Measurements from ENCODE around the gene TIMMDC1.

TIMMDC1 gene

DNA sequence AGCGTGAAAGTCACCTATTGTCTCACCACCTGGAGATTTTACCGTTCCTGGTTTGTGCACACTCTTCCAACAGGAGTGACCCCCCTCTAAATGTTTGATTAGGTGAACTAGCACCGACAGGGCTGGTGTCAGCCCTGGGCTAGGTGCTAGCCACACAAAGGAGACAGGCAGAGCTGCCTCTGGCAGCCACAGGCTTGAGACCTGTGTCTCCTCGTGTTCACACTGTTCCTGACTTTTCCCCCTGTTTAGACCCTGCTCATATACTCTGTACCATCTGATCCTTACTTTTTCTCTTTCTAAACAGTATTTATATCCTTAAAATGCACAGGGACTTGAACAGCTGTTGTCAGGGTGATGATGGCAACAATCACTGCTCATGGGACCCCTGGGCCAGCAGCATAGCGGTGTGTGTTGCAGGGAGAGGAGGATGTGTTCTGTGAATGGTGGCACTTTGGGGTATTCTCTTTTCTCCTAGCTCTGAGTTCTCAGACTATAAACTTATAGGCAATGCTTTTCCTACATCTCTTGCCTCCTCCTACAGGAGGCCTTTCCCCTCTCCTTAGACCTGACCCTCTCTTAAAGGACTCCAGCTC, 55.6 kb downstream of the TIMMDC1 start:
- H3K4me1 ChIP-seq: no peaks in the 10 kb centered on the region
- H3K27me3 ChIP-seq (ENCODE audit: control insufficient read depth, insufficient read depth, low read length): no peaks in the 10 kb centered on the region
- no peak overlapping the region for H3K27ac ChIP-seq
- H3K9ac ChIP-seq: no peak overlapping the region
- no peaks in the 10 kb centered on the region for H3K36me3 ChIP-seq (ENCODE audit: control insufficient read depth, insufficient read depth, low read length)
- no peaks in the 10 kb centered on the region for H3K79me2 ChIP-seq
- H3K9me3 ChIP-seq (ENCODE audit: control insufficient read depth, low read length): no peaks in the 10 kb centered on the region
- no peak overlapping the region for H3K4me2 ChIP-seq (ENCODE audit: low read length)
- H2AFZ ChIP-seq: no peak overlapping the region
- no peak overlapping the region for H3K4me3 ChIP-seq (ENCODE audit: low read depth, low read length)
- TF ChIP-seq CTCF (IDR thresholded peaks at IDR 0.05): no peak

- no peaks in the 10 kb centered on the region for H3K79me2 ChIP-seq
- no peak overlapping the region for H3K4me3 ChIP-seq (ENCODE audit: low read depth, low read length)
- H3K4me1 ChIP-seq: no peaks in the 10 kb centered on the region
- no peak overlapping the region for H2AFZ ChIP-seq
- H3K9me3 ChIP-seq (ENCODE audit: control insufficient read depth, low read length): no peaks in the 10 kb centered on the region
- H3K9ac ChIP-seq: no peak overlapping the region
- no peak overlapping the region for H3K27ac ChIP-seq
- no peaks in the 10 kb centered on the region for H3K36me3 ChIP-seq (ENCODE audit: control insufficient read depth, insufficient read depth, low read length)
- no peak for TF ChIP-seq CTCF (IDR thresholded peaks at IDR 0.05)
- H3K27me3 ChIP-seq (ENCODE audit: control insufficient read depth, insufficient read depth, low read length): no peaks in the 10 kb centered on the region
- H3K4me2 ChIP-seq (ENCODE audit: low read length): no peak overlapping the region
Measured at GRCh38 chr3:119555309-119555735, 57.0 kb downstream of the TIMMDC1 start.

DNA sequence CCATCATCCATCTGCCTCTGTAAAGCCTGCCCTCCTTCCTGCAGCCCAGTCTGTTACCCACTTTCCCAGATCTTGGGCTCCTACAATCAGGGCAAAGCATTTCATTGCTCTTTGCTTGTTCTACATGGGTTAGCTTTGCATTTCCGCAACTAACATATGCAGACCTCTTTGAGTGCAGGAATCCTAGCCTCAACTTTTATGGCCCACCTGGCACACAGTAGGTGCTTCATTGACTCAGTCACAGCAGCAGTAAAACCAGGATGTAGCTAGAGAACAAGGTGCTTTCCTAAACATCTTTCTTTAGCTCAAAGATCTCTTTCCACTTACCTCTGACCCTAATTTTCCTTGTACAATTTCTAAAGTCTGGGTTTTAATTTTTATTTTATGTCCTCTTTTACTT, 57.6 kb downstream of the TIMMDC1 start:
- TF ChIP-seq CTCF (IDR thresholded peaks at IDR 0.05): no peak
- no peak overlapping the region for H2AFZ ChIP-seq
- H3K27me3 ChIP-seq (ENCODE audit: control insufficient read depth, insufficient read depth, low read length): no peaks in the 10 kb centered on the region
- H3K36me3 ChIP-seq (ENCODE audit: control insufficient read depth, insufficient read depth, low read length): no peaks in the 10 kb centered on the region
- no peak overlapping the region for H3K27ac ChIP-seq
- H3K4me1 ChIP-seq: no peaks in the 10 kb centered on the region
- no peak overlapping the region for H3K9ac ChIP-seq
- H3K9me3 ChIP-seq (ENCODE audit: control insufficient read depth, low read length): no peaks in the 10 kb centered on the region
- no peak overlapping the region for H3K4me3 ChIP-seq (ENCODE audit: low read depth, low read length)
- H3K79me2 ChIP-seq: no peaks in the 10 kb centered on the region
- no peak overlapping the region for H3K4me2 ChIP-seq (ENCODE audit: low read length)

DNA sequence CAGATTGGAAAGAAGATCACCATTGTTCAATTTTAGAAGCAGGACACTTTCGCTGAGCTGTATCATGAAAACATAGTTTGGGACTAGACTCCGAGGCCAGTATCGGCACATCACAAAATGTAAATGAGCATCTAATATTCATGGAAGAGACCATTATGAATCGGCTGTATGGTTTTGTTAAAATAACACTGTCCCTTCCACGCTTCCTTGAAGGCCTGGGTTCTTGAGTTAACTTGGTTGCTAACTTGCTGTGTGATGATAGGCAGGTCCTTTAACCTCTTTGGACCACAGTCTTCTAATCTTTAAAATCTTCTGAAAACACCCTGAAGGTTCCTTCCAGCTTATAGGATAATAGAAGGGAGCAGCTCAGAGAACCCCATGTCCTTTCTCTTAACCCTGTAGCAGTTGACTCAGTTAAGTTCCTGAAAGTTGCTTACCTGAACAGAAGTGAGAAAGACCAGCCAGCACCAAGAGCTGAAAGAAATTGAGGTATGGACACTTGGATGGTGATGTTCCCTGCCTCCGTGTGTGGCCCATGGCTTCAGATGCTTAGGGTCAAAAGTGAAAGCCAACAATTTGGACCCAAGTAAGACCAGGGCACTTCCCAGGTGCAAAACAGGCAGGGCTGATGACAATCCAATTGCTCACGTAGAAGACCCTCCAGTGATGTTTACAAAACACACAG, 59.0 kb downstream of the TIMMDC1 start:
- H3K4me3 ChIP-seq (ENCODE audit: low read depth, low read length): no peak overlapping the region
- no peak for TF ChIP-seq CTCF (IDR thresholded peaks at IDR 0.05)
- no peak overlapping the region for H3K27ac ChIP-seq
- H3K36me3 ChIP-seq (ENCODE audit: control insufficient read depth, insufficient read depth, low read length): no peaks in the 10 kb centered on the region
- H3K9me3 ChIP-seq (ENCODE audit: control insufficient read depth, low read length): no peaks in the 10 kb centered on the region
- no peak overlapping the region for H3K4me2 ChIP-seq (ENCODE audit: low read length)
- no peaks in the 10 kb centered on the region for H3K27me3 ChIP-seq (ENCODE audit: control insufficient read depth, insufficient read depth, low read length)
- H3K79me2 ChIP-seq: no peaks in the 10 kb centered on the region
- no peak overlapping the region for H2AFZ ChIP-seq
- H3K9ac ChIP-seq: no peak overlapping the region
- H3K4me1 ChIP-seq: no peaks in the 10 kb centered on the region

GRCh38 chr3:119557877-119558269, 59.5 kb downstream of the TIMMDC1 start:
- TF ChIP-seq CTCF (IDR thresholded peaks at IDR 0.05): no peak
- no peaks in the 10 kb centered on the region for H3K27me3 ChIP-seq (ENCODE audit: control insufficient read depth, insufficient read depth, low read length)

More at GRCh38 chr3:119557877-119558269, 59.5 kb downstream of the TIMMDC1 start:
- Histone ChIP-seq H3K4me2 (ENCODE audit: low read length) (no peak overlapping the region), H2AFZ (no peak overlapping the region), H3K79me2 (no peaks in the 10 kb centered on the region), H3K27ac (no peak overlapping the region), H3K9ac (no peak overlapping the region), H3K9me3 (ENCODE audit: control insufficient read depth, low read length) (no peaks in the 10 kb centered on the region), H3K4me1 (no peaks in the 10 kb centered on the region), H3K4me3 (ENCODE audit: low read depth, low read length) (no peak overlapping the region), H3K36me3 (ENCODE audit: control insufficient read depth, insufficient read depth, low read length) (no peaks in the 10 kb centered on the region)
